ENCODE data around the gene CABLES2.
A peak's percentile ranks its signal among the peaks of the same experiment; 100 is the strongest.

The CABLES2 gene
- 10.8 to 17.2 (median 13.0) reads per million in 4 experiments for total RNA-seq

- DNase-seq = peak; percentile 82
These were observed at the start of gene CABLES2 for GRCh38 chr20:62407221-62407992. TSS of gene CABLES2 (minus strand) at chr20:62407285. CDS start at chr20:62407276, 9 bp downstream.

GRCh38 chr20:62455929-62456328 lies 48.8 kb upstream of the CABLES2 start:
- DNase-seq = no peak

- no peak for DNase-seq
These were observed 48.0 kb upstream of the CABLES2 start for GRCh38 chr20:62454904-62455636.

GRCh38 chr20:62453186-62453808 lies 46.2 kb upstream of the CABLES2 start:
- no peak for DNase-seq

- no peak for DNase-seq
These were observed 45.5 kb upstream of the CABLES2 start for GRCh38 chr20:62452475-62453095.

GRCh38 chr20:62451970-62452369 lies 44.9 kb upstream of the CABLES2 start:
- DNase-seq = no peak

GRCh38 chr20:62451156-62451767 lies 44.2 kb upstream of the CABLES2 start:
- DNase-seq = no peak

- DNase-seq = no peak
These were observed 43.0 kb upstream of the CABLES2 start for GRCh38 chr20:62449951-62450691.

GRCh38 chr20:62448788-62449187 lies 41.7 kb upstream of the CABLES2 start:
- DNase-seq = no peak

- no peak for DNase-seq
These were observed 41.0 kb upstream of the CABLES2 start for GRCh38 chr20:62448038-62448437.

- DNase-seq = no peak
These were observed 40.1 kb upstream of the CABLES2 start for GRCh38 chr20:62446888-62447869.

GRCh38 chr20:62446481-62446880 lies 39.4 kb upstream of the CABLES2 start:
- DNase-seq = no peak

- no peak for DNase-seq
These were observed 38.7 kb upstream of the CABLES2 start for GRCh38 chr20:62445553-62446340.

- no peak for DNase-seq
These were observed 37.2 kb upstream of the CABLES2 start for GRCh38 chr20:62444286-62444685.

- no peak for DNase-seq
These were observed 35.0 kb upstream of the CABLES2 start for GRCh38 chr20:62441987-62442539.

- DNase-seq = no peak
These were observed 32.1 kb upstream of the CABLES2 start for GRCh38 chr20:62439218-62439617.

GRCh38 chr20:62437927-62438326 lies 30.8 kb upstream of the CABLES2 start:
- DNase-seq = no peak

- no peak for DNase-seq
These were observed 30.4 kb upstream of the CABLES2 start for GRCh38 chr20:62437496-62437895.

GRCh38 chr20:62436692-62437091 lies 29.6 kb upstream of the CABLES2 start:
- DNase-seq = no peak
